HG02798 (cell line): ENCODE measurements around the gene PRELID1.
"Not testable (repeated sequence)": the region's sequence is repeated elsewhere in the genome, so short reads cannot be mapped to it uniquely, and the experiment has no call there.

ENCODE experiments used
- ATAC-seq: cut with Tn5 transposase; IDR thresholded peaks from one replicate; pipeline ENCODE4 v1.9.1; 2021; ENCODE audit warnings: mild to moderate bottlenecking; ENCODE audit not compliant: unreplicated experiment, poor library complexity

Gene PRELID1

GRCh38 chr5:177297922-177298321, 5.7 kb upstream of the PRELID1 start:
- ATAC-seq, result no peak

GRCh38 chr5:177299697-177300096, 3.9 kb upstream of the PRELID1 start:
- no peak for ATAC-seq

GRCh38 chr5:177300236-177300880, 3.2 kb upstream of the PRELID1 start:
- ATAC-seq, result no peak

- ATAC-seq, result no peak
Observed at GRCh38 chr5:177300951-177301350, 2.6 kb upstream of the PRELID1 start.

GRCh38 chr5:177301503-177302165, 2.0 kb upstream of the PRELID1 start:
- no peak for ATAC-seq

- no peak for ATAC-seq
Observed at GRCh38 chr5:177302354-177303110, 1.1 kb upstream of the PRELID1 start.

- no peak for ATAC-seq
Observed at GRCh38 chr5:177303925-177304391, 359 bp downstream of the PRELID1 start.

GRCh38 chr5:177304392-177305119, 957 bp downstream of the PRELID1 start:
- no peak for ATAC-seq

- ATAC-seq, result not testable (repeated sequence)
Observed at GRCh38 chr5:177306103-177306640, 2.6 kb downstream of the PRELID1 start.

GRCh38 chr5:177306674-177307543, 3.3 kb downstream of the PRELID1 start:
- ATAC-seq, result no peak

GRCh38 chr5:177307544-177308363, 4.2 kb downstream of the PRELID1 start:
- no peak for ATAC-seq

- no peak for ATAC-seq
Observed at GRCh38 chr5:177308740-177309139, 5.1 kb downstream of the PRELID1 start.

GRCh38 chr5:177309351-177310191, 6.0 kb downstream of the PRELID1 start:
- ATAC-seq, result peak; percentile 15

GRCh38 chr5:177310332-177310731, 6.7 kb downstream of the PRELID1 start:
- no peak for ATAC-seq

GRCh38 chr5:177310757-177311391, 7.3 kb downstream of the PRELID1 start:
- peak; percentile 25 for ATAC-seq

- ATAC-seq, result no peak
Observed at GRCh38 chr5:177311392-177311722, 7.8 kb downstream of the PRELID1 start.
